GM23248 (cell line): ENCODE data around the gene KIF21A. TPM values are rescaled to one million over a fixed set of nuclear protein-coding genes. Genes with fewer than 3 reads are reported as not detected.

ENCODE experiments used
- DNase-seq: peaks from one replicate; pipeline ENCODE4 v3.0.0-alpha.2; 2015
- H2AFZ ChIP-seq: fragments of 200-600 bp; sonication (generic); 2 replicates; pipeline ENCODE4 v1.6.1; 2016; ENCODE audit warnings: antibody characterized with exemption
- H3F3A ChIP-seq: fragments of 200-600 bp; sonication (generic); 2 replicates; pipeline ENCODE4 v1.6.1; 2016; ENCODE audit warnings: mild to moderate bottlenecking, antibody characterized with exemption, mixed run types; ENCODE audit not compliant: insufficient read depth
- H3K27ac ChIP-seq: fragments of 200-600 bp; sonication (generic); 2 replicates; pipeline ENCODE4 v1.5.1; 2016; ENCODE audit warnings: mild to moderate bottlenecking
- H3K27me3 ChIP-seq: fragments of 200-600 bp; sonication (generic); replicated peaks from 2 replicates; pipeline ENCODE4 v1.6.1; 2016; ENCODE audit warnings: mild to moderate bottlenecking; ENCODE audit not compliant: insufficient read depth
- H3K36me3 ChIP-seq: fragments of 200-600 bp; sonication (generic); 2 replicates; pipeline ENCODE4 v1.6.1; 2016; ENCODE audit warnings: low read depth, mild to moderate bottlenecking
- H3K4me1 ChIP-seq: fragments of 200-600 bp; sonication (generic); 2 replicates; pipeline ENCODE4 v1.6.1; 2016; ENCODE audit warnings: mild to moderate bottlenecking; ENCODE audit not compliant: insufficient read depth
- H3K4me2 ChIP-seq: fragments of 200-600 bp; sonication (generic); one replicate; pipeline ENCODE4 v1.6.1; 2016; ENCODE audit warnings: mild to moderate bottlenecking; ENCODE audit not compliant: unreplicated experiment
- H3K4me3 ChIP-seq: fragments of 200-600 bp; sonication (generic); 2 replicates; pipeline ENCODE4 v1.5.1; 2016; ENCODE audit warnings: mild to moderate bottlenecking
- H3K79me2 ChIP-seq: fragments of 200-600 bp; sonication (generic); 2 replicates; pipeline ENCODE4 v1.6.1; 2016; ENCODE audit warnings: mild to moderate bottlenecking; ENCODE audit not compliant: insufficient read depth
- H3K9ac ChIP-seq: fragments of 200-600 bp; sonication (generic); 2 replicates; pipeline ENCODE4 v1.6.1; 2016; ENCODE audit warnings: mild to moderate bottlenecking
- H3K9me2 ChIP-seq: fragments of 200-600 bp; sonication (generic); 2 replicates; pipeline ENCODE4 v1.6.1; 2016; ENCODE audit warnings: mixed run types, mild to moderate bottlenecking, moderate library complexity; ENCODE audit not compliant: insufficient read depth
- H3K9me3 ChIP-seq: fragments of 200-600 bp; sonication (generic); one replicate; pipeline ENCODE4 v1.6.1; 2017; ENCODE audit warnings: low read depth
- H4K20me1 ChIP-seq: fragments of 200-600 bp; sonication (generic); 2 replicates; pipeline ENCODE4 v1.6.0; 2016; ENCODE audit not compliant: insufficient read depth
- EZH2 ChIP-seq: fragments of 200-600 bp; sonication (generic); IDR thresholded peaks from 2 replicates; pipeline ENCODE4 v1.6.1; 2018; ENCODE audit warnings: antibody characterized with exemption, mild to moderate bottlenecking; ENCODE audit not compliant: insufficient read depth, poor library complexity, severe bottlenecking
- EZH2phosphoT487 ChIP-seq: fragments of 200-600 bp; sonication (generic); IDR thresholded peaks from 2 replicates; pipeline ENCODE4 v1.6.1; 2018; ENCODE audit warnings: antibody characterized with exemption, moderate library complexity, mild to moderate bottlenecking, low read depth; ENCODE audit not compliant: insufficient read depth
- WGBS, 2 experiments: methylation state at CpG; one replicate each; pipeline ENCODE4 v1.1.6; 2015 to 2017; ENCODE audit warnings: low lambda C conversion rate in 2 of 2, low coverage in 1 of 2; ENCODE audit errors: missing lambda C conversion rate in 2 of 2; 5-methylcytosine and 5-hydroxymethylcytosine counted together
- in situ Hi-C: fragments of 300-500 bp; cut with MboI; formaldehyde crosslinking; loops from 2 replicates; pipeline ENCODE4 v1.15.0; 2020
- polyA plus RNA-seq: library from polyadenylated mRNA; unstranded; fragments of >200 nt; fragmentation: Nextera tagmentation; extraction: Ambion mirVana; gene quantifications from 2 replicates; pipeline ENCODE4 v1.2.1, GENCODE V29; 2016
- total RNA-seq: library from RNA; depleted of rRNA; stranded (reverse); fragments of >200 nt; shearing (Covaris generic); gene quantifications from 2 replicates; pipeline ENCODE4 v1.2.3, GENCODE V29; 2014; rRNA removed

The KIF21A gene, protein sequence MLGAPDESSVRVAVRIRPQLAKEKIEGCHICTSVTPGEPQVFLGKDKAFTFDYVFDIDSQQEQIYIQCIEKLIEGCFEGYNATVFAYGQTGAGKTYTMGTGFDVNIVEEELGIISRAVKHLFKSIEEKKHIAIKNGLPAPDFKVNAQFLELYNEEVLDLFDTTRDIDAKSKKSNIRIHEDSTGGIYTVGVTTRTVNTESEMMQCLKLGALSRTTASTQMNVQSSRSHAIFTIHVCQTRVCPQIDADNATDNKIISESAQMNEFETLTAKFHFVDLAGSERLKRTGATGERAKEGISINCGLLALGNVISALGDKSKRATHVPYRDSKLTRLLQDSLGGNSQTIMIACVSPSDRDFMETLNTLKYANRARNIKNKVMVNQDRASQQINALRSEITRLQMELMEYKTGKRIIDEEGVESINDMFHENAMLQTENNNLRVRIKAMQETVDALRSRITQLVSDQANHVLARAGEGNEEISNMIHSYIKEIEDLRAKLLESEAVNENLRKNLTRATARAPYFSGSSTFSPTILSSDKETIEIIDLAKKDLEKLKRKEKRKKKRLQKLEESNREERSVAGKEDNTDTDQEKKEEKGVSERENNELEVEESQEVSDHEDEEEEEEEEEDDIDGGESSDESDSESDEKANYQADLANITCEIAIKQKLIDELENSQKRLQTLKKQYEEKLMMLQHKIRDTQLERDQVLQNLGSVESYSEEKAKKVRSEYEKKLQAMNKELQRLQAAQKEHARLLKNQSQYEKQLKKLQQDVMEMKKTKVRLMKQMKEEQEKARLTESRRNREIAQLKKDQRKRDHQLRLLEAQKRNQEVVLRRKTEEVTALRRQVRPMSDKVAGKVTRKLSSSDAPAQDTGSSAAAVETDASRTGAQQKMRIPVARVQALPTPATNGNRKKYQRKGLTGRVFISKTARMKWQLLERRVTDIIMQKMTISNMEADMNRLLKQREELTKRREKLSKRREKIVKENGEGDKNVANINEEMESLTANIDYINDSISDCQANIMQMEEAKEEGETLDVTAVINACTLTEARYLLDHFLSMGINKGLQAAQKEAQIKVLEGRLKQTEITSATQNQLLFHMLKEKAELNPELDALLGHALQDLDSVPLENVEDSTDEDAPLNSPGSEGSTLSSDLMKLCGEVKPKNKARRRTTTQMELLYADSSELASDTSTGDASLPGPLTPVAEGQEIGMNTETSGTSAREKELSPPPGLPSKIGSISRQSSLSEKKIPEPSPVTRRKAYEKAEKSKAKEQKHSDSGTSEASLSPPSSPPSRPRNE (N-terminal part only)
- total RNA-seq (2.4 and 3.7 TPM in 2 replicates), polyA plus RNA-seq (1.1 and 1.4 TPM in 2 replicates)

DNA sequence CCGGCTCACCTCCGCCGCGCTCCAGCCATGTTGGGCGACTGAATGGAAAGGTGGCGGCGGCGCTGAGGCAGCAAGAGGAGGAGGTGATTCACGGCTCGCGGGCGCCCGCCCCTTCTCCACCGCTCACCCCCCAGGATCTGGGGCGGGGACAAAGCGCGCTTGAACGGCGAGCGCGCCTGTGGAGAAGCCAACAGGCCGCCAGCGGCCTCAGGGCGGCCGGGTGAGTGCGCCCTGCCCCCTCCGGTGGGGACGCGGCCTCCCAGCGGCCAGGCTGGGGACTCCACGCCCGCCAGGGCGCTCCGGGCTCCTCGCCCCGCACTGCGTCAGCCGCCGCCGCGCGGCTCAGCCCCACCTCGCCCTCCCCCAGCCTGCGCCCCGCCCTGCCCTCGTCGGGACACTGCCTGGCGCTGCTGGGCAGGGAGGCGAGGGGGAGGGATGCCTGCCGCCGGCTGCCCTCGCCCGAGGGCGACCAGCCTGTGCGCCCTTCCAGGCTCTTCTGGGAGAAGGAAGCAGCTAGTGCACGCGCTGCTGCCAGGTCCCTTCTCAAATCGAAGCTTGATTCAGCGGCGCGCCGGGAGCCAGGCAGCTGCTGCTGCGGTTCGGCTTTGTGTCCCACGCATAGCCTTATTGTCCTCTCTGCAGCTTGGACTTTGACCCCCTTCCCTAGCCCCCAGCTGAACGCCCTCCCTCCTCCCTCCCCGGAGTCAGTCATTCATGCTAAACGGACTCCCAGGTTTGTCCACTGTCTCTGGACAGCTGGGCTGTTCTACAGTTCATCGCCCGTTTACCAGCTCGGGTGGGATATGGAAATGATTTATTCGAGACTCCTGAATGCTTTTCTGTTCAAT is at the start of gene KIF21A:
KIF21A (minus strand) TSS at position 40 of the 848 bp plus-strand sequence. CDS start 150 bp downstream, outside the sequence.
- DNase-seq = peak; percentile 97
- no peaks in the 10 kb centered on the region for H4K20me1 ChIP-seq
- no peak for TF ChIP-seq EZH2phosphoT487
- no peak for TF ChIP-seq EZH2
- H3K27me3 ChIP-seq = no peaks in the 10 kb centered on the region
- H3K4me1 ChIP-seq = peaks cover 3% of the 10 kb centered on the region
- H3F3A ChIP-seq = 0 out of 2 replicates have a peak, but pooled peaks cover 7% of the 10 kb centered on the region
- no peaks in the 10 kb centered on the region for H3K9me2 ChIP-seq
- H3K4me2 ChIP-seq = peak within 1 kb of the TSS; percentile 100
- H3K79me2 ChIP-seq = no peaks in the 10 kb centered on the region
- peak within 1 kb of the TSS; percentile 96 for H2AFZ ChIP-seq
- in situ Hi-C loops = no loop called here
- H3K4me3 ChIP-seq = peak within 1 kb of the TSS; percentile 82
- WGBS, 2 experiments = 0 to 2% methylated on average over 43 to 54 of the region's 72 CpGs
- peak within 1 kb of the TSS; percentile 46 for H3K27ac ChIP-seq
- H3K36me3 ChIP-seq = no peaks in the 10 kb centered on the region
- H3K9me3 ChIP-seq = no peaks in the 10 kb centered on the region
- peak within 1 kb of the TSS; percentile 80 for H3K9ac ChIP-seq

DNA sequence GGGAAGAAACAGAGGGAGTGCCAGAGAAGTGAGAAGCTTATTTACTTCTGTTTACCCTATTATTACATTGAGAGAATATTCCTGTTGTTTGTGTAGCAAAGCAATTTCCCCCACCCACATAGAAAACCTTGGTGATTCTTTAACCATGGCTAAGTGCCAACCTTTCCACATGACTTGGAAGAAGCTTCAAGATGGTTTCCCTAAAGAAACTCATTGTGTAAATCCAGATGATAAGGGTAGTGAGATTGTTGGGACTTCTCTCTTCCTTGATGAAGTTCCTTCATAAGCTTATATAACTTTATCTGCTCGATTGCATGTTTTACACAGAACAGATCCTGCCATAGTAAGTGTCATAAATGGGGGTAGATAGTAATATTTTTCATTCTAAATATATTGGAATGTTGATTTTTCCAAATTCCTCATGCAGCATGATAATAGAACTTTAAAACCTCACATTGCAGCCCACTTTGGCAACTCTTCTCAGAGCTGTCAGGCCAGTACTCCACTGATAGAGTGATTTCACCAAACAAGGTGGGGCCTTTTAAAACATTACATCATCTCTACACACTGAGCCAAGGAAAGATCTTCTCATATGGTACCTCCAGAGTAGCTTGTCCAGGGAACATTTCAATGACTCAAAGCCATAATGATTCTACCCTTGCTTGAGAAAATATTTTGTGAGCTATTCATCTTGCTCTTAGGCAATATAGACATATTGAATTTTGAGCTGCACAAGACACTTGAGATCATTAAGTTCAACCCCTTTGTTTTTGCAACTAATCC is 47.8 kb upstream of the KIF21A start:
- Histone ChIP-seq H3K27ac (no peak overlapping the region), H3K4me3 (no peak overlapping the region), H3F3A (no peaks in the 10 kb centered on the region), H3K9me3 (no peaks in the 10 kb centered on the region), H3K27me3 (no peaks in the 10 kb centered on the region), H3K9me2 (no peaks in the 10 kb centered on the region; the same call in 1 of the 2 replicates), H4K20me1 (no peaks in the 10 kb centered on the region), H3K79me2 (no peaks in the 10 kb centered on the region), H3K4me2 (no peak overlapping the region), H3K4me1 (no peaks in the 10 kb centered on the region), H3K9ac (no peak overlapping the region), H2AFZ (no peak overlapping the region), H3K36me3 (no peaks in the 10 kb centered on the region)
- DNase-seq = peak; percentile 64
- in situ Hi-C loops = no loop called here
- WGBS, 2 experiments = 40 to 43% methylated on average over 1 of the region's 1 CpG
- TF ChIP-seq EZH2 (no peak), EZH2phosphoT487 (no peak)

DNA sequence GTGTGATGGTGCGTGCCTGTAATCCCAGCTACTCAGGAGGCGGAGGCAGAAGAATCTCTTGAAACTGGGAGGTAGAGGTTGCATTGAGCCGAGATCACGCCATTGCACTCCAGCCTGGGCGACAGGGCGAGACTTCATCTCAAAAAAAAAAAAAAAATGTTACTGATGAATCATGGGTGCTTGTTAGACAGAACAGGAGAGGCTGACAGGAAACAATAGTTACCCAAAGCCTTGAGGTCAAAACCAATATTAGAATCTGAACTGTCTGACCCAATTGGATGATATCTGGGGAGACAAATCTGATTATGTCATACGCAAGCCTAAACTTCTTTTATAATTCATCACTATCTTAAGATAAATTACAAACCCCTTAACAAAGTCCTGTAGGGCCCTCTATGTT is 40.7 kb upstream of the KIF21A start:
- Histone ChIP-seq H3K9ac (no peak overlapping the region), H3K36me3 (no peaks in the 10 kb centered on the region), H3K4me2 (no peak overlapping the region), H3K4me1 (no peaks in the 10 kb centered on the region), H3K27ac (no peak overlapping the region), H3K9me3 (no peaks in the 10 kb centered on the region), H3K27me3 (no peaks in the 10 kb centered on the region), H3K79me2 (no peaks in the 10 kb centered on the region), H2AFZ (no peak overlapping the region), H4K20me1 (no peaks in the 10 kb centered on the region), H3F3A (no peaks in the 10 kb centered on the region), H3K4me3 (no peak overlapping the region), H3K9me2 (no peaks in the 10 kb centered on the region)
- TF ChIP-seq EZH2 (no peak), EZH2phosphoT487 (no peak)
- DNase-seq = no peak
- 62 to 64% methylated on average over 7 of the region's 7 CpGs for WGBS, 2 experiments
- in situ Hi-C loops = no loop called here
